Measurements from ENCODE around the gene FAM241A. TPM values are rescaled to one million over a fixed set of nuclear protein-coding genes. Genes with fewer than 3 reads are reported as not detected.
"Not testable (repeated sequence)": the region's sequence is repeated elsewhere in the genome, so short reads cannot be mapped to it uniquely, and the experiment has no call there.

Gene FAM241A
- total RNA-seq, 1 experiment from 2014 or later, result 2.2 TPM

DNA sequence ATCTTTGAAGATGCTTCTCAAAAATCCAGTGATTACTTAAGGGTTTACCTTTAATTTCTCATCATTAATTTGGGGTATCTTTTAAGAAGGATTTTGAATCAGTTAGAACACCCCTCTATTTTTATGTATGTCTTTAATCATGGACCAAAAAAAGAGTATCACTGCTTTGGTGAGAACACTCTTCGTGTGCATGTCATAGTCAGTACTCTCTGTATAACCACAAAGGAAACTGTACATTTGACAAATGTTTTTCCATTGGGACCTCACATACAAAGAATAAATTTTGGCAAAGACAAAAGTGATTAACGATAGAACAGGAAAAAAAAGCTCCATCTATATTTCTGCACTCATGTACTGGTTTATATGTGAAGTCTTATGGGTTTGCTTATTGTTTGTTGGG is 31.3 kb downstream of the FAM241A start:
- no peak overlapping the region for H3K27ac ChIP-seq (ENCODE audit: low read length)
- POLR2A ChIA-PET (ENCODE audit: unreplicated experiment), result no interaction called here
- H3K4me1 ChIP-seq (ENCODE audit: insufficient read depth, low read length), result no peaks in the 10 kb centered on the region
- no peak overlapping the region for H3K4me2 ChIP-seq (ENCODE audit: low read length)
- ATAC-seq (no peak), DNase-seq (no peak)
- intact Hi-C loops (cut with micrococcal nuclease), result no loop called here
- no peaks in the 10 kb centered on the region for H3K9me2 ChIP-seq (replicated peaks; ENCODE audit: low read length)
- no peaks in the 10 kb centered on the region for H3K79me2 ChIP-seq (ENCODE audit: low read length)
- no peaks in the 10 kb centered on the region for H3K27me3 ChIP-seq (ENCODE audit: low read length)
- H3K9ac ChIP-seq (ENCODE audit: low read length), result no peak overlapping the region
- no peak overlapping the region for H3K4me3 ChIP-seq (ENCODE audit: low read length)
- BruUV-seq (replicated peaks), result no TSS peak
- H3K9me3 ChIP-seq (ENCODE audit: low read length), result no peaks in the 10 kb centered on the region
- H3K36me3 ChIP-seq (ENCODE audit: low read depth, low read length), result no peaks in the 10 kb centered on the region
- CTCF ChIA-PET, result no interaction called here
- no peak overlapping the region for H2AFZ ChIP-seq (ENCODE audit: low read length)
- TF ChIP-seq EZH2 (IDR thresholded peaks at IDR 0.05; ENCODE audit: low read length, unreplicated experiment), result no peak
- TF ChIP-seq, protein P1, sequence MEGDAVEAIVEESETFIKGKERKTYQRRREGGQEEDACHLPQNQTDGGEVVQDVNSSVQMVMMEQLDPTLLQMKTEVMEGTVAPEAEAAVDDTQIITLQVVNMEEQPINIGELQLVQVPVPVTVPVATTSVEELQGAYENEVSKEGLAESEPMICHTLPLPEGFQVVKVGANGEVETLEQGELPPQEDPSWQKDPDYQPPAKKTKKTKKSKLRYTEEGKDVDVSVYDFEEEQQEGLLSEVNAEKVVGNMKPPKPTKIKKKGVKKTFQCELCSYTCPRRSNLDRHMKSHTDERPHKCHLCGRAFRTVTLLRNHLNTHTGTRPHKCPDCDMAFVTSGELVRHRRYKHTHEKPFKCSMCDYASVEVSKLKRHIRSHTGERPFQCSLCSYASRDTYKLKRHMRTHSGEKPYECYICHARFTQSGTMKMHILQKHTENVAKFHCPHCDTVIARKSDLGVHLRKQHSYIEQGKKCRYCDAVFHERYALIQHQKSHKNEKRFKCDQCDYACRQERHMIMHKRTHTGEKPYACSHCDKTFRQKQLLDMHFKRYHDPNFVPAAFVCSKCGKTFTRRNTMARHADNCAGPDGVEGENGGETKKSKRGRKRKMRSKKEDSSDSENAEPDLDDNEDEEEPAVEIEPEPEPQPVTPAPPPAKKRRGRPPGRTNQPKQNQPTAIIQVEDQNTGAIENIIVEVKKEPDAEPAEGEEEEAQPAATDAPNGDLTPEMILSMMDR (conservative IDR thresholded peaks at IDR 0.05; ENCODE audit: low read depth, low read length), result no peak
- no peak for TF ChIP-seq EZH2phosphoT487 (IDR thresholded peaks at IDR 0.05; ENCODE audit: borderline replicate concordance, low read length)
- no peaks in the 10 kb centered on the region for H4K20me1 ChIP-seq (ENCODE audit: low read length)
- H3F3A ChIP-seq (ENCODE audit: low read length, unreplicated experiment), result no peaks in the 10 kb centered on the region

DNA sequence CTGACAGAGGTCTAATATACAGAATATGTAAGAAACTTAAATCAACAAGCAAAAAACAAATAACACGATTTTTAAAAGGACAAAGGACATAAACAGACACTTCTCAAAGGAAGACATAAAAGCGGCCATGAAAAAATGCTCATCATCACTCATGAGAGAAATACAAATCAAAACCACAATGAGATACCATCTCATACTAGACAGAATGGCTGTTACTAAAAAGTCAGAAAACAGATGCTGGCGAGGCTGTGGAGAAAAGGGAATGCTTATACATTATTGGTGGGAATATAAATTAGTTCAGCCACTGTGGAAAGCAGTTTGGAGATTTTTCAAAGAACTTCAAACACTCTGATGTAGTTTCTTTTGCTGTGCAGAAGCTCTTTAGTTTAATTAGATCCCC is 33.5 kb downstream of the FAM241A start:
- H3K79me2 ChIP-seq (ENCODE audit: low read length); CTCF ChIA-PET; H3K4me1 ChIP-seq (ENCODE audit: insufficient read depth, low read length); H3F3A ChIP-seq (ENCODE audit: low read length, unreplicated experiment); POLR2A ChIA-PET (ENCODE audit: unreplicated experiment); DNase-seq; intact Hi-C loops (cut with micrococcal nuclease); ATAC-seq; H3K27ac ChIP-seq (ENCODE audit: low read length); H3K4me3 ChIP-seq (ENCODE audit: low read length); H3K36me3 ChIP-seq (ENCODE audit: low read depth, low read length); H3K9me2 ChIP-seq (replicated peaks; ENCODE audit: low read length); H3K4me2 ChIP-seq (ENCODE audit: low read length); H3K27me3 ChIP-seq (ENCODE audit: low read length); H2AFZ ChIP-seq (ENCODE audit: low read length); H4K20me1 ChIP-seq (ENCODE audit: low read length); H3K9me3 ChIP-seq (ENCODE audit: low read length); BruUV-seq (replicated peaks); H3K9ac ChIP-seq (ENCODE audit: low read length): not testable (repeated sequence)

DNA sequence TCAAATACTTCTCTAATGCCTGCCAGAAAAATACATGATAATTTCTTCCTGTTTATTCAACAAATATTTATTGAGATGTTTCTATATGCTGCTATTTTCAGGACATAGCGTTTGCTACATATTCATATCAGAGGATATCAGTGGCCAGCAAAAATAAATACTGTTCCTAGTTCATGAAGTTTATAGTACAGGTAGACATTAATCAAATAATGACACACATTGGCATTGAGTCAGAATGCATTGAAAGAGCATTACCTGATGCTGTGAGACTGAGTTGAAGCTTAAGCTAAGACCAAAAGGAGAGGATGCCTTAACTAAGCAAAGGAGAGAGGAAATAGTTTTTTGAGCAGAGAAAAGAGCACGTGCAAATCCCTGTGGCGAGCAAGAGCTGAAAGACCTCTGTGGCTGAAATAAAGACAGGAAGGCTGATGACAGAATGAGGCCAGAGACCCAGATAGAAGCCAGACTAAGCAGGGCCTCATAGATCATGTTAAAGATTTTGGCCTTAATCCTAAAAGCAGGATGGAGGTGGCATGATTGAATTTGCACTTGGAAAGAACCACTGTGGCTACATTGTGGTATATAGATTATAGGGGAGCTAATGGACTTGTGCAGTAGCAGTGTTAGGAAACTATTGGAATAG is 36.2 kb downstream of the FAM241A start:
- Histone ChIP-seq H3K9ac (ENCODE audit: low read length) (no peak overlapping the region), H3K4me3 (ENCODE audit: low read length) (no peak overlapping the region), H3K79me2 (ENCODE audit: low read length) (no peaks in the 10 kb centered on the region), H3K4me1 (ENCODE audit: insufficient read depth, low read length) (no peaks in the 10 kb centered on the region), H3K9me2 (replicated peaks; ENCODE audit: low read length) (no peaks in the 10 kb centered on the region), H3K4me2 (ENCODE audit: low read length) (no peak overlapping the region), H3K27ac (ENCODE audit: low read length) (no peak overlapping the region), H4K20me1 (ENCODE audit: low read length) (no peaks in the 10 kb centered on the region), H3K36me3 (ENCODE audit: low read depth, low read length) (no peaks in the 10 kb centered on the region), H3F3A (ENCODE audit: low read length, unreplicated experiment) (no peaks in the 10 kb centered on the region), H2AFZ (ENCODE audit: low read length) (no peak overlapping the region), H3K9me3 (ENCODE audit: low read length) (no peaks in the 10 kb centered on the region), H3K27me3 (ENCODE audit: low read length) (no peaks in the 10 kb centered on the region)
- no TSS peak for BruUV-seq (replicated peaks)
- TF ChIP-seq, protein P1 (conservative IDR thresholded peaks at IDR 0.05; ENCODE audit: low read depth, low read length), result no peak
- TF ChIP-seq EZH2phosphoT487 (IDR thresholded peaks at IDR 0.05; ENCODE audit: borderline replicate concordance, low read length) (no peak), EZH2 (IDR thresholded peaks at IDR 0.05; ENCODE audit: low read length, unreplicated experiment) (no peak)
- DNase-seq (peak; percentile 35), ATAC-seq (no peak)
- ChIA-PET POLR2A (ENCODE audit: unreplicated experiment) (no interaction called here), CTCF (no interaction called here)
- intact Hi-C loops (cut with micrococcal nuclease), result no loop called here
